Measurements from ENCODE around the gene USP47.

Gene USP47

DNA sequence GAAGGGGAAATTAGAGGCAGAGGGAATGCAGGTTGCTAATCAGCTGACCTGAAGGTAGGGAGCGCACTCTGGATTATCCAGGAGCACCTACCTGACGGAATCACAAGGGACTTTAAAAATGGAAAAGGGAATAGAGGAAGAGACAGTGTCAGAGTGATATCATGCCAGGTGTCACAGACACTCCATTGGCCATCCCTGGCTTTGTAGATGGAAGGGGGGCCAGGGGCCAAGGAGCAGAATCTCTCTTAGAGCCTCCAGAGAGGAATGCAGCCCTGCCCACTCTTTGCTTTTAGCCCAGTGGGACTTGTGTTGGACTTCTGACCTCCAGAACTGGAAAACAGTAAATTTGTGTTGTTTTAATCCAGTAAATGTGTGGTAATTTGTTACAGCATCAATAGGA lies 128.8 kb downstream of the USP47 start:
- ATAC-seq (ENCODE audit: low read depth) (no peak), DNase-seq (ENCODE audit: low spot score) (no peak)
- Histone ChIP-seq H3K9me3 (ENCODE audit: severe bottlenecking) (no peaks in the 10 kb centered on the region), H3K27me3 (ENCODE audit: insufficient read depth, poor library complexity, severe bottlenecking) (no peaks in the 10 kb centered on the region), H3K4me3 (ENCODE audit: severe bottlenecking) (no peak overlapping the region), H3K4me1 (ENCODE audit: insufficient read depth, poor library complexity, severe bottlenecking) (peaks cover 7% of the 10 kb centered on the region), H3K36me3 (ENCODE audit: low read depth) (peaks cover 33% of the 10 kb centered on the region), H3K27ac (ENCODE audit: poor library complexity, severe bottlenecking) (no peak overlapping the region)
- TF ChIP-seq, protein P1, sequence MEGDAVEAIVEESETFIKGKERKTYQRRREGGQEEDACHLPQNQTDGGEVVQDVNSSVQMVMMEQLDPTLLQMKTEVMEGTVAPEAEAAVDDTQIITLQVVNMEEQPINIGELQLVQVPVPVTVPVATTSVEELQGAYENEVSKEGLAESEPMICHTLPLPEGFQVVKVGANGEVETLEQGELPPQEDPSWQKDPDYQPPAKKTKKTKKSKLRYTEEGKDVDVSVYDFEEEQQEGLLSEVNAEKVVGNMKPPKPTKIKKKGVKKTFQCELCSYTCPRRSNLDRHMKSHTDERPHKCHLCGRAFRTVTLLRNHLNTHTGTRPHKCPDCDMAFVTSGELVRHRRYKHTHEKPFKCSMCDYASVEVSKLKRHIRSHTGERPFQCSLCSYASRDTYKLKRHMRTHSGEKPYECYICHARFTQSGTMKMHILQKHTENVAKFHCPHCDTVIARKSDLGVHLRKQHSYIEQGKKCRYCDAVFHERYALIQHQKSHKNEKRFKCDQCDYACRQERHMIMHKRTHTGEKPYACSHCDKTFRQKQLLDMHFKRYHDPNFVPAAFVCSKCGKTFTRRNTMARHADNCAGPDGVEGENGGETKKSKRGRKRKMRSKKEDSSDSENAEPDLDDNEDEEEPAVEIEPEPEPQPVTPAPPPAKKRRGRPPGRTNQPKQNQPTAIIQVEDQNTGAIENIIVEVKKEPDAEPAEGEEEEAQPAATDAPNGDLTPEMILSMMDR (IDR thresholded peaks at IDR 0.05; ENCODE audit: poor library complexity, severe bottlenecking), result no peak

DNA sequence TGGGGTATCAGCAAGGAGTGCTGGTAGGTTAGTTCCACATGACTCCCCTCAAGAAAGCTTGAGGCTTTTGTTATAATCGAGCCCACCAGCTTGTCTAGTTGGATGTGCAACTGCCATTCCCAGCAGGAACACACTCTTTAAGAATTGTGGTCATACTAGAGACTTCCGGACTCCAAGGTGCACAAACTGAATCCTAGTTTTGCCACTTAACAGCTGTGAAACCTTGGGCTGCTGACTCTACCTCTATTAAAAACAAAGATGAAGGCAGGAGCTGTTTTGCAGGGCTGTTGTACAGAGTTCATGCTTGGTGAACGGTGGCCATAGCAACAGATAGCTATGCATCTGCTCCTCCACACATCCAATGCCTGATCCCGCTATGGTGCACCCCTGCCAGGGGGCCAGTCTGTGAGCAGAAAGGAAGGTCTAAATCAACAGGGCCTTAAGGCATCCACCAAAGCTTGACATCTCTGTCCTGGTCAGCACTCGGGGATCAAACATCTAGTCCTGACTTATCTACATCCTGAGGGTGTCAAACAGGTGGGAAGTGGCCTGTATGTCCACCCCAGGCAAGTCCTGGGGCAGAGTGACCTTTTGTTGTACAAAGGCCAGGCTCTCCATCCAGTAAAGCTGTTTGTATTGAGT lies 130.3 kb downstream of the USP47 start:
- H3K4me1 ChIP-seq (ENCODE audit: insufficient read depth, poor library complexity, severe bottlenecking), result peaks cover 21% of the 10 kb centered on the region
- no peaks in the 10 kb centered on the region for H3K9me3 ChIP-seq (ENCODE audit: severe bottlenecking)
- ATAC-seq (ENCODE audit: low read depth) (no peak), DNase-seq (ENCODE audit: low spot score) (no peak)
- TF ChIP-seq, protein P1 (IDR thresholded peaks at IDR 0.05; ENCODE audit: poor library complexity, severe bottlenecking), result no peak
- peaks cover 28% of the 10 kb centered on the region for H3K36me3 ChIP-seq (ENCODE audit: low read depth)
- no peak overlapping the region for H3K4me3 ChIP-seq (ENCODE audit: severe bottlenecking)
- H3K27me3 ChIP-seq (ENCODE audit: insufficient read depth, poor library complexity, severe bottlenecking), result no peaks in the 10 kb centered on the region
- H3K27ac ChIP-seq (ENCODE audit: poor library complexity, severe bottlenecking), result no peak overlapping the region

DNA sequence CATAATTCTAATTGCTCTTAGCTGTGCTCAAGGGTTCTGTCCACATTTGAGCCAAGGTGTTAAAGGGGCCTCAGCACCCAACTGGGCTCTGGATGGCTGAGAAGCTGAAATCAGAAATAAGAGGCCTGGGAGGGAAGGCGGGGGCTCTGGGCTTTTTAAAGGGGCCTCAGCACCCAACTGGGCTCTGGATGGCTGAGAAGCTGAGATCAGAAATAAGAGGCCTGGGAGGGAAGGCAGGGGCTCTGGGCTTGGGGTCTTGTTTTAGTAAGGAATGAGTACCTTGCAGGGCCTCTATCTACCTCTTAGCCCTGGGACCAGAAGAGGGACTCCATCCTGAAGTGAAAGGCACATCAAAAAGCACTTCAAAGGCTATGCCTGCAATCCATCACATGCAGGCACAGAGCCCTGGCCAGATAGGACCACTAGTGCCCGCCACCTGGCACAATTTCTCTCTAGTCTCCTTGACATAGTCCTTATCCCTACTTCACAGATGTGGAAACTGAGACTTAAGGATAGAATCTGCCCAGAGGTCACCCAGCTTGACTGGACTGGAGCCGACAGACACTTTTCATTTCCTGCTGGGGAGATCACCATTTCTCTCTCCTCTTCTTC lies 131.1 kb downstream of the USP47 start:
- peaks cover 27% of the 10 kb centered on the region for H3K36me3 ChIP-seq (ENCODE audit: low read depth)
- H3K9me3 ChIP-seq (ENCODE audit: severe bottlenecking), result no peaks in the 10 kb centered on the region
- no peaks in the 10 kb centered on the region for H3K27me3 ChIP-seq (ENCODE audit: insufficient read depth, poor library complexity, severe bottlenecking)
- no peak overlapping the region for H3K27ac ChIP-seq (ENCODE audit: poor library complexity, severe bottlenecking)
- H3K4me1 ChIP-seq (ENCODE audit: insufficient read depth, poor library complexity, severe bottlenecking), result peaks cover 28% of the 10 kb centered on the region
- H3K4me3 ChIP-seq (ENCODE audit: severe bottlenecking), result no peak overlapping the region
- TF ChIP-seq, protein P1 (IDR thresholded peaks at IDR 0.05; ENCODE audit: poor library complexity, severe bottlenecking), result no peak
- no peak for ATAC-seq (ENCODE audit: low read depth)
- DNase-seq (ENCODE audit: low spot score), result no peak

DNA sequence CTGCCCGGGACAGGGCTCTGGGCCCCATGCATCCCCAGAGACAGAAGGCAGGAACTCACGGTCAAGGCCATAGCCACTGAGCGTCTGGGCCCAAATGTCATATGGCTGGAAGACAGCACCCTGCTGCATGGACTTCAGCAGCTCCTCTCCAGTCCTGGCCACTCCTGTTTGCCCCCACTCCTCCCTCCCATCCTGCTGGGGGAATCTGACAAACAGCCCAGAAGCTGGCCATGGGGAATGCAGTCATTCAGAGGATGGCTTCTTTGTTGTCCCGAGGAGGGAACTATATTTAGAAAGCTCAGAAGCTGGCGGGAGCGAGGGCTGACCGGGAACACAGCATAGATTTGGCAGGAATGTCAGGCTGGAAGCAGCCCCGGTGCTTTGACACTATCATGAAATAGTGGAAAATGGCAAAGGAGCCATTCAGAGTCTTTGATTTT lies 131.6 kb downstream of the USP47 start:
- ATAC-seq (ENCODE audit: low read depth), result no peak
- H3K27ac ChIP-seq (ENCODE audit: poor library complexity, severe bottlenecking), result no peak overlapping the region
- no peak for DNase-seq (ENCODE audit: low spot score)
- H3K9me3 ChIP-seq (ENCODE audit: severe bottlenecking), result no peaks in the 10 kb centered on the region
- H3K27me3 ChIP-seq (ENCODE audit: insufficient read depth, poor library complexity, severe bottlenecking), result no peaks in the 10 kb centered on the region
- H3K4me3 ChIP-seq (ENCODE audit: severe bottlenecking), result no peak overlapping the region
- TF ChIP-seq, protein P1 (IDR thresholded peaks at IDR 0.05; ENCODE audit: poor library complexity, severe bottlenecking), result no peak
- peaks cover 24% of the 10 kb centered on the region for H3K36me3 ChIP-seq (ENCODE audit: low read depth)
- peaks cover 33% of the 10 kb centered on the region for H3K4me1 ChIP-seq (ENCODE audit: insufficient read depth, poor library complexity, severe bottlenecking)

DNA sequence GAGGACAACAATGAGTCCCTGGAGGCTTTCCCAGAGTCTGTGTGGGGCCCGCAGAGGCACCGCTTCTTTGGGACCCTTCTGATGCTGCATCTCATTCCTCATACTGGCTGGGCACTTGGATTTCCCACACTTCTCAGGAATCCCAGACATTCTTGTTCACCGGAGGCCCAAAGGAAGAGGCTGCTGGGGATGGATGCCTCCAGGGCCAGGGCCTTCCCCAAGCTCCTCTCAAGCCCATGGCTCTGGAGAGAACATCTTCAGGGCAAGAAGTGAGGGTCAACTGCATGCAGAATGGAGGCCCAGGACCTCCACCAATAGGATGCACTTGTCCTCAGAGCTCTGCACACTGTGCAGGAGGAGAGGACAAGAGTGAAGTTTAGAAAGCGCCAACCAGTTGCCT lies 132.1 kb downstream of the USP47 start:
- H3K27ac ChIP-seq (ENCODE audit: poor library complexity, severe bottlenecking), result no peak overlapping the region
- no peak overlapping the region for H3K4me3 ChIP-seq (ENCODE audit: severe bottlenecking)
- H3K4me1 ChIP-seq (ENCODE audit: insufficient read depth, poor library complexity, severe bottlenecking), result peaks cover 34% of the 10 kb centered on the region
- H3K9me3 ChIP-seq (ENCODE audit: severe bottlenecking), result no peaks in the 10 kb centered on the region
- H3K27me3 ChIP-seq (ENCODE audit: insufficient read depth, poor library complexity, severe bottlenecking), result no peaks in the 10 kb centered on the region
- ATAC-seq (ENCODE audit: low read depth), result no peak
- DNase-seq (ENCODE audit: low spot score), result no peak
- TF ChIP-seq, protein P1 (IDR thresholded peaks at IDR 0.05; ENCODE audit: poor library complexity, severe bottlenecking), result no peak
- peaks cover 29% of the 10 kb centered on the region for H3K36me3 ChIP-seq (ENCODE audit: low read depth)
